Peyer's patch (tissue), 4 donors: ENCODE results near the gene SMARCD1.

Experiments used
- POLR2A ChIP-seq, 2 donors: fragments of 450-650 bp; IDR thresholded peaks; one replicate each; pipeline ENCODE4 v1.5.1; 2017; ENCODE audit warnings: antibody characterized with exemption in 2 of 2, mild to moderate bottlenecking in 2 of 2, moderate library complexity in 2 of 2
- TF ChIP-seq, protein P1 (sequence below), 6 experiments: fragments of 450-650 bp in 4 of 6; fragments of 200-600 bp in 2 of 6; sonication (generic) in 1 of 6; IDR thresholded peaks; one replicate each; pipeline ENCODE4 v1.5.1; 2017 to 2019; ENCODE audit warnings: antibody characterized with exemption in 6 of 6, mild to moderate bottlenecking in 3 of 6, moderate library complexity in 1 of 6

DNA sequence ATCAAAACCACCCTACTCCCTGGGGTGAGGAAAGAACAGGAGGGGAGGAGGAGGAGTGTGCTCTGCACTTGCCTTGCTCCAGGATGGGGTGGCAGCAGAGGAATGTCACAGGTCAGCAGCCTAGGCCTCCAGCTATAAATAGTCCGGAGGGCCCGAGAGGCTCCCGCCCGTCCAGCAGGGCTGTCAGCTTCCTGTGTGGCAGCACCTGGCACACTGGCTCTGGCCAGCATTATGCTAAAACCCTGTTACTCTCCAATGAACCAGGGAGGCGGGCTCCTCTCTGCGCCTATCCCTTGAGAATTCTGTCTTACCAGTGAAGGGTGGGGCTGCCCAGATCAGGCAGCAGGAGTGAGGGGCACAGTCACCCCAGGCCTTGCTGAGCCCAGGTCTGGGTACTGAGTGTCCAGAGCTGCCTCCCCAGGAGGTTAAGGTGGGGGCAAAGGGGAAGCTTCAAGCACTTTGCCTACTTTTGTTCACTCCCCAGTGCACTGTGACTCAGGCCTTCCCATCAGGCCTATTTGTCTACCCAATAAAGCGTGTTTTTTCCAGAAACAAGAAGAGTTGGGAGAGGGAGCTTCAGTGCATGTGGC is 25.7 kb downstream of the SMARCD1 start:
- TF ChIP-seq, protein P1, sequence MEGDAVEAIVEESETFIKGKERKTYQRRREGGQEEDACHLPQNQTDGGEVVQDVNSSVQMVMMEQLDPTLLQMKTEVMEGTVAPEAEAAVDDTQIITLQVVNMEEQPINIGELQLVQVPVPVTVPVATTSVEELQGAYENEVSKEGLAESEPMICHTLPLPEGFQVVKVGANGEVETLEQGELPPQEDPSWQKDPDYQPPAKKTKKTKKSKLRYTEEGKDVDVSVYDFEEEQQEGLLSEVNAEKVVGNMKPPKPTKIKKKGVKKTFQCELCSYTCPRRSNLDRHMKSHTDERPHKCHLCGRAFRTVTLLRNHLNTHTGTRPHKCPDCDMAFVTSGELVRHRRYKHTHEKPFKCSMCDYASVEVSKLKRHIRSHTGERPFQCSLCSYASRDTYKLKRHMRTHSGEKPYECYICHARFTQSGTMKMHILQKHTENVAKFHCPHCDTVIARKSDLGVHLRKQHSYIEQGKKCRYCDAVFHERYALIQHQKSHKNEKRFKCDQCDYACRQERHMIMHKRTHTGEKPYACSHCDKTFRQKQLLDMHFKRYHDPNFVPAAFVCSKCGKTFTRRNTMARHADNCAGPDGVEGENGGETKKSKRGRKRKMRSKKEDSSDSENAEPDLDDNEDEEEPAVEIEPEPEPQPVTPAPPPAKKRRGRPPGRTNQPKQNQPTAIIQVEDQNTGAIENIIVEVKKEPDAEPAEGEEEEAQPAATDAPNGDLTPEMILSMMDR (IDR thresholded peaks at IDR 0.05), result peak in 2 of 6 experiments; percentile 1 to 9
- peak; percentile 38 to 60 for TF ChIP-seq POLR2A (IDR thresholded peaks at IDR 0.05)
